NT2/D1 (cell line): ENCODE results near the gene SPATA7.

Source experiments
- DNase-seq: peaks from one replicate; pipeline ENCODE4 v3.0.0-alpha.2; 2011; ENCODE audit warnings: low read depth, low spot score
- H3K27me3 ChIP-seq: 2 replicates; pipeline ENCODE4 v1.6.0; 2011; ENCODE audit warnings: mild to moderate bottlenecking; ENCODE audit not compliant: insufficient read length, insufficient read depth
- H3K36me3 ChIP-seq: 2 replicates; pipeline ENCODE4 v1.6.1; 2011; ENCODE audit warnings: mild to moderate bottlenecking, low read length, mixed read lengths; ENCODE audit not compliant: insufficient read depth, insufficient read length
- H3K4me1 ChIP-seq: 2 replicates; pipeline ENCODE4 v1.5.1; 2011; ENCODE audit not compliant: insufficient read depth, insufficient read length
- H3K4me3 ChIP-seq: 2 replicates; pipeline ENCODE4 v1.5.1; 2011; ENCODE audit warnings: low read depth; ENCODE audit not compliant: insufficient read length
- H3K9ac ChIP-seq: 2 replicates; pipeline ENCODE4 v1.6.0; 2011; ENCODE audit warnings: low read depth; ENCODE audit not compliant: insufficient read length
- H3K9me3 ChIP-seq: 2 replicates; pipeline ENCODE4 v1.5.1; 2011; ENCODE audit warnings: mild to moderate bottlenecking, low read length; ENCODE audit not compliant: insufficient read depth
- SUZ12 ChIP-seq: IDR thresholded peaks from 2 replicates; pipeline ENCODE4 v1.6.1; 2011; ENCODE audit not compliant: insufficient read length, insufficient read depth; ENCODE audit errors: extremely low read depth
- YY1 ChIP-seq: IDR thresholded peaks from 2 replicates; pipeline ENCODE4 v1.6.1; 2011; ENCODE audit not compliant: insufficient read length, insufficient read depth
- ZNF274 ChIP-seq: IDR thresholded peaks from 2 replicates; pipeline ENCODE4 v1.6.1; 2011; ENCODE audit warnings: mild to moderate bottlenecking, low read depth, low read length

Gene SPATA7, protein sequence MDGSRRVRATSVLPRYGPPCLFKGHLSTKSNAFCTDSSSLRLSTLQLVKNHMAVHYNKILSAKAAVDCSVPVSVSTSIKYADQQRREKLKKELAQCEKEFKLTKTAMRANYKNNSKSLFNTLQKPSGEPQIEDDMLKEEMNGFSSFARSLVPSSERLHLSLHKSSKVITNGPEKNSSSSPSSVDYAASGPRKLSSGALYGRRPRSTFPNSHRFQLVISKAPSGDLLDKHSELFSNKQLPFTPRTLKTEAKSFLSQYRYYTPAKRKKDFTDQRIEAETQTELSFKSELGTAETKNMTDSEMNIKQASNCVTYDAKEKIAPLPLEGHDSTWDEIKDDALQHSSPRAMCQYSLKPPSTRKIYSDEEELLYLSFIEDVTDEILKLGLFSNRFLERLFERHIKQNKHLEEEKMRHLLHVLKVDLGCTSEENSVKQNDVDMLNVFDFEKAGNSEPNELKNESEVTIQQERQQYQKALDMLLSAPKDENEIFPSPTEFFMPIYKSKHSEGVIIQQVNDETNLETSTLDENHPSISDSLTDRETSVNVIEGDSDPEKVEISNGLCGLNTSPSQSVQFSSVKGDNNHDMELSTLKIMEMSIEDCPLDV

DNA sequence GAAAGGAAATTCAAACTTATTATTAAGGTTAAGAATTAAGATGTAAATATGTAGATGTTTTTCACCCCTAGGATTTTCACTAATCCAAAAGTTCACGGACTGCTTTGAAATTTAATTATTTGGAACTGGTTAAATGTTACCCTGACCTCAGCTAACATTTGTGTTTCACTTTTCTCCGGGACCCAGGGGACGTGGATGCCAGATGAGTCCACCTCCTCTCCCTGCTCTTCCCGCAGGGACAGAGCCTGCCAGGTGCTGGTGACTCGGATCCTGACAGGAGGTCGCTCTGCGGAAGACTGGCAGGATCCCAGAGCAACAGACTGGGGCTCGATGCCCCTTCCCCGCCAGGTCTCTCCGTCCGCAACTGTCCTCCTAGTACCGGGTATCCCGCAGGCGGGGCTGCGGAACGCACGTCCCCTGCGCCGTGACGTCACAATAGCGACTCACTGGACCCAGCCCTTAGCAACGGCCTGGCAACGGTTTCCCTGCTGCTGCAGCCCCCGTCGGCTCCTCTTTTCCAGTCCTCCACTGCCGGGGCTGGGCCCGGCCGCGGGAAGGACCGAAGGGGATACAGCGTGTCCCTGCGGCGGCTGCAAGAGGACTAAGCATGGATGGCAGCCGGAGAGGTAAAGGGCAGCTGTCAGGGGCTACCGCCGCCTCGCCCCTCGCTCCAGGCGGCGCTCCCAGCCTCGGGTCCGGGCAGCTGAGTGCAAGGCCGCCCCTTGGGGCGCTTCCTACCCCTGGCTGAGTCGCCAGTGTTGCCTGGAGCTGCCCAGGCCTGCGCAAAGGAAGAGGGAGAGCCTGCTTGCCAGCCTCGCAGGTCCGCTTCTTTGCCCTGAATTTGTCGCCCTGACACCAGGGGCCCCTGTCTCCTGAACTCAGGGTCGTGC, at the start of gene SPATA7:
TSS of gene SPATA7 (plus strand) at position 446 of the 890 bp plus-strand sequence. CDS start at position 608, 162 bp downstream.
- Histone ChIP-seq H3K4me3 (peak within 1 kb of the TSS; percentile 70), H3K4me1 (no peaks in the 10 kb centered on the region), H3K27me3 (peaks cover 12% of the 10 kb centered on the region), H3K36me3 (no peaks in the 10 kb centered on the region), H3K9ac (peak within 1 kb of the TSS; percentile 80), H3K9me3 (no peaks in the 10 kb centered on the region)
- TF ChIP-seq ZNF274 (no peak), SUZ12 (no peak)
- peak; percentile 81 for DNase-seq

GRCh38 chr14:88340357-88340756, 45.1 kb upstream of the SPATA7 start:
- no peak for DNase-seq
- H3K9me3 ChIP-seq = no peaks in the 10 kb centered on the region
- H3K4me3 ChIP-seq = no peak overlapping the region
- no peaks in the 10 kb centered on the region for H3K36me3 ChIP-seq
- H3K27me3 ChIP-seq = no peaks in the 10 kb centered on the region
- H3K4me1 ChIP-seq = no peaks in the 10 kb centered on the region
- no peak for TF ChIP-seq SUZ12
- no peak for TF ChIP-seq YY1
- TF ChIP-seq ZNF274 = no peak
- H3K9ac ChIP-seq = no peak overlapping the region

DNA sequence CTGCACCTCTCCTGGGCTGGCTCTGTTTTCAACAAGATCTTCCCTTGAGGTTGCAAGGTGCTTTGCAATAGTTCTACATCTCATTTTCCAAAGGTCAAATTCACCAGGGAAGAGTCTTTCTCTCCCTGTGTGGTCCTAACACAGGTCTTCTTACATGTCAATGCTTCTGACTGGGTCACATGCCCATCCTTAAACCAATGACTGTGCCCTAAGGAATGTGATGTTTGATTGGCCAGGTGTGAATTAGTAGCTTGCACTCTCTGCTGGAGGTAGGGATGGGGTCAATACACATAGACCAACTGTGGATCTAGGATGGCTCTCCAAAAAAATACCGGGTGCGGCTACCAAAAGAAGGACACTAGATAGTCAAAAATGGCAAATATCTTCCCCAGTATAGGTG, 42.5 kb upstream of the SPATA7 start:
- H3K36me3 ChIP-seq = no peaks in the 10 kb centered on the region
- H3K9ac ChIP-seq = no peak overlapping the region
- H3K27me3 ChIP-seq = no peaks in the 10 kb centered on the region
- DNase-seq = no peak
- no peaks in the 10 kb centered on the region for H3K4me1 ChIP-seq
- H3K9me3 ChIP-seq = no peaks in the 10 kb centered on the region
- no peak overlapping the region for H3K4me3 ChIP-seq
- TF ChIP-seq YY1 (no peak), ZNF274 (no peak), SUZ12 (no peak)

DNA sequence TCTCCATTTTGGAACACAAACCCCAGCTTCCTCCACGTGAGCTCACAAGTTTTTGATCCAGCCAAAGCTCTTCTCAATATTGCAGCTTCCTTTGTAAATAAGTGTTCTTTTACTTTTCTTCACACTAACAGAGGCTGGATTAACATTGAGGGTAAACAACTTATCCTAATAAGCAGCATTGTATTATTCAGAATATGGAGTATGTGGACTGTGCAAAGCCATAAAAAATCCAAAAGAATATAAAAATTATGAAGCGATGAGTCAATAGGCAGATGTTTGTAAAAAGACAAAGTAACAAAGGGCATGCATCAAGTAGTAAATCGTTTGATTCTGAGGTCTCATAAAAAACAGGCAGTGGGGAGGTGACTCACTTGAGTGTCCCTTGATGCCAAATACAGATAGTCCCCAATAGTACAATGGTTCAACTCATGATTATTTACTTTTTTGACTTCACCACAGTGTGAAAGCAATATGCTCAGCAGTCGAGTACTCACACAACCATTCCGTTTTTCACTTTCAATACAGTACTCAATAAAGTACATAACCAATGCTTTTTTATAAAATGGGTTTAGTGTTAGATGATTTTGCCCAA, 39.3 kb upstream of the SPATA7 start:
- no peak for TF ChIP-seq SUZ12
- no peak for TF ChIP-seq YY1
- no peak for TF ChIP-seq ZNF274
- H3K4me3 ChIP-seq = no peak overlapping the region
- no peak overlapping the region for H3K9ac ChIP-seq
- no peaks in the 10 kb centered on the region for H3K4me1 ChIP-seq
- H3K27me3 ChIP-seq = no peaks in the 10 kb centered on the region
- no peaks in the 10 kb centered on the region for H3K36me3 ChIP-seq
- no peak for DNase-seq
- H3K9me3 ChIP-seq = no peaks in the 10 kb centered on the region

DNA sequence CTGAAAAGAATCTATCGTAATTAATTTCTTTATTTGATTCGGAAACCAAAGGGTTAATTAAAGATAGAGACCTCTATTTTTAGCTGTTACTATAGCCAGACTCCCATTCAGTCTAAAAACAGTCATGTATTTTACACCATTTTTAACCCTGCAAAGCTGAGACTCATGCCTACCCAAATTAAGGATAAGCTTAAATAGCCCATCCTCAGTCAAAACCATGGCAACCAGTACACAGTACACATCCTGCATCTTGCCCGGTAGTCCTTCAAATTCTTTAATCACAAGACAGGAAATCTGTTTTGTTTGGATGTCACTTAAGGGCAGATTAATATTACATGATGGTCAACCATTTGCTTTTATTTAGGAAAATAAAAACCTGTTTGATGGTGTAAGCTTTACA, 36.9 kb upstream of the SPATA7 start:
- H3K27me3 ChIP-seq = no peaks in the 10 kb centered on the region
- no peak overlapping the region for H3K4me3 ChIP-seq
- no peak overlapping the region for H3K9ac ChIP-seq
- DNase-seq = no peak
- H3K9me3 ChIP-seq = no peaks in the 10 kb centered on the region
- H3K36me3 ChIP-seq = no peaks in the 10 kb centered on the region
- TF ChIP-seq ZNF274 (no peak), SUZ12 (no peak), YY1 (no peak)
- H3K4me1 ChIP-seq = no peaks in the 10 kb centered on the region

DNA sequence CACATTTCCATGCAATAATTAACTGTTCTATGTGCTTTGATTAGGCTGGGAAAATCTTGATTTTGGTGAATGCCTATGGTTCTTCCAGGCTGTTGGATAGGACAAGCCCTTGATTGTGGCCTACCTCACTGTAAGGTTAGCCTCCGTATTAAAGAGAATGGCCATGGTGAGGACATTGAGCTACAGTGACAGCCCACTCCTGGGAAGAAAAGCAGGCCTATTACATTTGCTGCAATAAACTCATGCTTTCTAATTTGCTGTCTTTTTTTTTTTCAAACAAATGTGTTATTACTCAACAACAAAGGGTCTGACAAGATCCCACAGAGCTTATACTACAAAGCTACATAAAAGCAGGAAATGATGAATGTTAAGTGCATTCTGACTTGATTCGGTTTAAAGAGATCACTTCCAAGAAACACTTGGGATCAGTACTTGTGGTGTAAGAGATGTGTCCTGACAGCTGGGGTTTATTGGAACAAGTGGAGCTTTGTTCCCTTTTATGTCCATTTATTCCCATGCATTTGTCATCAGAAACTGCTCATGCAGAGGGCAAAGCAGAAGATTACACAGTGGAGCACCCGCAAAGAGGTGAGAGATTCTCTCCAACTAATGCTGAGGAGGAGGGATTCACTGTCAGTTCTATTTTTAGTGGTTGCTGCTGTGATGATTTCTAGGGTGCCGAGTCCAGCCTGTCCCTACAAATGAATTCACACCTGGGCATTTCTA, 33.3 kb upstream of the SPATA7 start:
- no peaks in the 10 kb centered on the region for H3K9me3 ChIP-seq
- no peaks in the 10 kb centered on the region for H3K36me3 ChIP-seq
- DNase-seq = no peak
- H3K27me3 ChIP-seq = no peaks in the 10 kb centered on the region
- no peaks in the 10 kb centered on the region for H3K4me1 ChIP-seq
- TF ChIP-seq YY1 = no peak
- no peak for TF ChIP-seq ZNF274
- no peak for TF ChIP-seq SUZ12
- H3K4me3 ChIP-seq = no peak overlapping the region
- H3K9ac ChIP-seq = no peak overlapping the region
